Measurements from ENCODE around the gene MYO19.
"Not testable (repeated sequence)": the region's sequence is repeated elsewhere in the genome, so short reads cannot be mapped to it uniquely, and the experiment has no call there.

Gene MYO19

GRCh38 chr17:36496018-36496789 lies 38.5 kb downstream of the MYO19 start:
- no peak for DNase-seq

- DNase-seq: no peak
Measured at GRCh38 chr17:36495076-36495578, 39.5 kb downstream of the MYO19 start.

- DNase-seq: no peak
Measured at GRCh38 chr17:36494674-36495073, 40.0 kb downstream of the MYO19 start.

- no peak for DNase-seq
Measured at GRCh38 chr17:36493956-36494355, 40.7 kb downstream of the MYO19 start.

- DNase-seq: peak; percentile 93
Measured at GRCh38 chr17:36486204-36487194, 48.2 kb downstream of the MYO19 start, which contains the start of gene ZNHIT3. ZNHIT3 (plus strand) TSS chr17:36486681; CDS start chr17:36486700, 19 bp downstream.

- DNase-seq: no peak
Measured at GRCh38 chr17:36485805-36486203, 48.9 kb downstream of the MYO19 start.

- DNase-seq: no peak
Measured at GRCh38 chr17:36485027-36485426, 49.6 kb downstream of the MYO19 start.

GRCh38 chr17:36484021-36484420 lies 50.6 kb downstream of the MYO19 start:
- not testable (repeated sequence) for DNase-seq

- peak; percentile 79 for DNase-seq
Measured at GRCh38 chr17:36482611-36483504, 51.8 kb downstream of the MYO19 start.

- DNase-seq: no peak
Measured at GRCh38 chr17:36481829-36482228, 52.8 kb downstream of the MYO19 start.

- no peak for DNase-seq
Measured at GRCh38 chr17:36475346-36475970, 59.2 kb downstream of the MYO19 start.

- no peak for DNase-seq
Measured at GRCh38 chr17:36474571-36474970, 60.1 kb downstream of the MYO19 start.

- DNase-seq: no peak
Measured at GRCh38 chr17:36470499-36470898, 64.2 kb downstream of the MYO19 start.

GRCh38 chr17:36469733-36470132 lies 64.9 kb downstream of the MYO19 start:
- no peak for DNase-seq

GRCh38 chr17:36468903-36469635 lies 65.6 kb downstream of the MYO19 start:
- DNase-seq: no peak

GRCh38 chr17:36464765-36465088 lies 69.9 kb downstream of the MYO19 start:
- DNase-seq: no peak

GRCh38 chr17:36463916-36464764 lies 70.5 kb downstream of the MYO19 start:
- peak; percentile 15 for DNase-seq

- no peak for DNase-seq
Measured at GRCh38 chr17:36461330-36462110, 73.1 kb downstream of the MYO19 start.

- no peak for DNase-seq
Measured at GRCh38 chr17:36460265-36460937, 74.3 kb downstream of the MYO19 start.

Data from CD4-positive, alpha-beta T cell treated with Interleukin-21 for 1 hour (primary cell).